Upper lobe of left lung (tissue), 6 donors: ENCODE results near the gene CARD16. TPM values are rescaled to one million over a fixed set of nuclear protein-coding genes. Genes with fewer than 3 reads are reported as not detected.
"Not testable (repeated sequence)": the region's sequence is repeated elsewhere in the genome, so short reads cannot be mapped to it uniquely, and the experiment has no call there.

Experiments used
- ATAC-seq, 2 donors: fragments of 200-7000 bp; cut with Tn5 transposase; one replicate each; pipeline ENCODE4 v1.9.1; 2022; ENCODE audit warnings: mild to moderate bottlenecking in 2 of 2, moderate library complexity in 2 of 2; ENCODE audit not compliant: low FRiP score in 2 of 2
- DNase-seq, 2 donors: peaks; one replicate each; pipeline ENCODE4 v3.0.0-alpha.2; 2019 to 2020
- H3K27ac ChIP-seq, 4 donors: fragments of 200-600 bp; sonication (generic); one replicate each; pipeline ENCODE4 v1.5.1; 2016 to 2019
- H3K27me3 ChIP-seq, 4 donors: fragments of 200-600 bp; sonication (generic); one replicate each; pipeline ENCODE4 v1.5.1; 2017 to 2019
- H3K36me3 ChIP-seq, 4 donors: fragments of 200-600 bp; sonication (generic); one replicate each; pipeline ENCODE4 v1.5.1; 2016 to 2019
- H3K4me1 ChIP-seq, 4 donors: fragments of 200-600 bp; sonication (generic); one replicate each; pipeline ENCODE4 v1.5.1; 2018 to 2019
- H3K4me3 ChIP-seq, 4 donors: fragments of 200-600 bp; sonication (generic); one replicate each; pipeline ENCODE4 v1.5.1; 2017 to 2019; ENCODE audit warnings: mild to moderate bottlenecking in 2 of 4, moderate library complexity in 1 of 4
- H3K9me3 ChIP-seq, 4 donors: fragments of 200-600 bp; sonication (generic); one replicate each; pipeline ENCODE4 v1.5.1; 2018 to 2019
- CTCF ChIP-seq, 6 experiments: fragments of 450-650 bp in 4 of 6; fragments of 200-600 bp in 2 of 6; sonication (generic) in 2 of 6; IDR thresholded peaks; one replicate each; pipeline ENCODE4 v1.5.1; 2016 to 2019; ENCODE audit warnings: antibody characterized with exemption in 6 of 6
- EP300 ChIP-seq, 4 donors: sonication (generic); formaldehyde crosslinking; IDR thresholded peaks; one replicate each; pipeline ENCODE4 v1.5.1; 2017; ENCODE audit warnings: antibody characterized with exemption in 4 of 4, control low read depth in 2 of 4
- POLR2A ChIP-seq, 4 donors: fragments of 450-650 bp; IDR thresholded peaks; one replicate each; pipeline ENCODE4 v1.5.1; 2016 to 2017; ENCODE audit warnings: antibody characterized with exemption in 4 of 4, mild to moderate bottlenecking in 2 of 4
- POLR2AphosphoS5 ChIP-seq, 2 donors: sonication (generic); formaldehyde crosslinking; IDR thresholded peaks; one replicate each; pipeline ENCODE4 v1.5.1; 2017; ENCODE audit warnings: antibody characterized with exemption in 2 of 2
- WGBS, 2 donors: methylation state at CpG; one replicate each; pipeline ENCODE4 v1.1.5; 2017 to 2018; 5-methylcytosine and 5-hydroxymethylcytosine counted together
- total RNA-seq, 6 donors: library from RNA; depleted of rRNA in 4 of 6; stranded (reverse); fragments of >200 nt in 4 of 6; gene quantifications; one replicate each; pipeline versions ENCODE4 v1.1.0 to v1.2.1, GENCODE V29; 2016 to 2021
- donor health status: DM: no; HTN: no; CAD: no; lungs with moderate emphysema.
- donor health status: DM: no; HTN: yes; CAD: no; lungs with severe emphysema.

Gene CARD16
- 10 to 100 TPM in 5 of 6 donors, 1 to 10 TPM in 1; 5.2 to 79.3 (median 17.3) TPM for total RNA-seq

- DNase-seq, result peak in 1 of 2 donors; percentile 77
- peak; percentile 29 to 63 for TF ChIP-seq POLR2AphosphoS5 (IDR thresholded peaks at IDR 0.05)
- TF ChIP-seq POLR2A (IDR thresholded peaks at IDR 0.05), result peak in 1 of 4 donors; percentile 62
- H3K27ac ChIP-seq, result peak within 1 kb of the TSS; percentile 73 to 87 (median 82)
Measured at GRCh38 chr11:105044557-105045524, at the start of gene CARD16. TSS of gene CARD16 (minus strand) at chr11:105045335. CDS start at chr11:105045297, 38 bp downstream.

GRCh38 chr11:105092256-105093239 is 47.4 kb upstream of the CARD16 start:
- Histone ChIP-seq H3K4me1 (no peaks in the 10 kb centered on the region), H3K9me3 (no peaks in the 10 kb centered on the region), H3K36me3 (no peaks in the 10 kb centered on the region), H3K4me3 (no peak overlapping the region), H3K27ac (no peak overlapping the region), H3K27me3 (no peaks in the 10 kb centered on the region)
- no peak for TF ChIP-seq POLR2AphosphoS5 (IDR thresholded peaks at IDR 0.05)
- TF ChIP-seq EP300 (IDR thresholded peaks at IDR 0.05), result no peak
- no peak for TF ChIP-seq POLR2A (IDR thresholded peaks at IDR 0.05)
- no peak for TF ChIP-seq CTCF (IDR thresholded peaks at IDR 0.05)
- WGBS, 2 donors, result 58 to 60% methylated on average over 9 of the region's 9 CpGs
- no peak for DNase-seq
- no peak for ATAC-seq

More at GRCh38 chr11:105044557-105045524, at the start of gene CARD16:
- WGBS, 2 donors, result 5 to 12% methylated on average over 5 of the region's 5 CpGs
- ATAC-seq, result peak; percentile 85 to 88
- H3K4me3 ChIP-seq, result peak within 1 kb of the TSS; percentile 7 to 57 (median 40)
- not testable (repeated sequence) for H3K36me3 ChIP-seq, H3K9me3 ChIP-seq, H3K27me3 ChIP-seq
- H3K4me1 ChIP-seq, result peaks cover 24 to 40% (median 32%) of the 10 kb centered on the region in 4 donors

- WGBS, 2 donors, result 92% methylated on average over 5 of the region's 5 CpGs; no CpG with 5 or more reads in 1 of the 2 donors
- ATAC-seq, result peak in 1 of 2 donors; percentile 59
- DNase-seq, result no peak
Measured at GRCh38 chr11:105081412-105082150, 36.4 kb upstream of the CARD16 start.

GRCh38 chr11:105080171-105080906 is 35.2 kb upstream of the CARD16 start:
- not testable (repeated sequence) for DNase-seq, H3K4me3 ChIP-seq, H3K4me1 ChIP-seq, H3K27me3 ChIP-seq, H3K36me3 ChIP-seq, H3K9me3 ChIP-seq
- peak in 1 of 2 donors; percentile 49 for ATAC-seq
- H3K27ac ChIP-seq, result peak overlapping the region in 2 of 4 donors; percentile 44 to 64
- 37 to 39% methylated on average over 6 of the region's 6 CpGs for WGBS, 2 donors

More at GRCh38 chr11:105081412-105082150, 36.4 kb upstream of the CARD16 start:
- H3K27me3 ChIP-seq, result no peaks in the 10 kb centered on the region
- H3K4me1 ChIP-seq, result peaks cover 3 to 7% (median 5%) of the 10 kb centered on the region in 4 donors
- no peak overlapping the region for H3K4me3 ChIP-seq
- no peak overlapping the region for H3K27ac ChIP-seq
- no peak for TF ChIP-seq EP300 (IDR thresholded peaks at IDR 0.05)
- no peak for TF ChIP-seq POLR2AphosphoS5 (IDR thresholded peaks at IDR 0.05)
- TF ChIP-seq CTCF (IDR thresholded peaks at IDR 0.05), result no peak
- no peak for TF ChIP-seq POLR2A (IDR thresholded peaks at IDR 0.05)
- no peaks in the 10 kb centered on the region for H3K36me3 ChIP-seq
- H3K9me3 ChIP-seq, result no peaks in the 10 kb centered on the region

- no peaks in the 10 kb centered on the region for H3K27me3 ChIP-seq
- H3K9me3 ChIP-seq, result no peaks in the 10 kb centered on the region
- DNase-seq (no peak), ATAC-seq (no peak)
- TF ChIP-seq POLR2A (IDR thresholded peaks at IDR 0.05) (no peak), EP300 (IDR thresholded peaks at IDR 0.05) (no peak)
- H3K27ac ChIP-seq, result no peak overlapping the region
- H3K4me1 ChIP-seq, result peaks cover 3 to 7% (median 5%) of the 10 kb centered on the region in 4 donors
- WGBS, 2 donors, result 76 to 81% methylated on average over 3 of the region's 3 CpGs
- H3K36me3 ChIP-seq, result no peaks in the 10 kb centered on the region
- no peak overlapping the region for H3K4me3 ChIP-seq
Measured at GRCh38 chr11:105078283-105078682, 33.1 kb upstream of the CARD16 start.

GRCh38 chr11:105077141-105077790 is 32.1 kb upstream of the CARD16 start:
- H3K4me1 ChIP-seq, H3K27ac ChIP-seq, H3K4me3 ChIP-seq, H3K36me3 ChIP-seq, H3K27me3 ChIP-seq, DNase-seq, H3K9me3 ChIP-seq, ATAC-seq: not testable (repeated sequence)
- 82 to 83% methylated on average over 4 of the region's 4 CpGs for WGBS, 2 donors
